GM21423 (cell line): ENCODE data around the gene GATA5.
"Not testable (repeated sequence)": the region's sequence is repeated elsewhere in the genome, so short reads cannot be mapped to it uniquely, and the experiment has no call there.

Experiments
- ATAC-seq: cut with Tn5 transposase; IDR thresholded peaks from one replicate; pipeline ENCODE4 v1.9.1; 2021; ENCODE audit warnings: mild to moderate bottlenecking, moderate library complexity; ENCODE audit not compliant: unreplicated experiment

GATA5 gene

GRCh38 chr20:62505337-62506045 lies 29.7 kb upstream of the GATA5 start:
- ATAC-seq, result no peak

DNA sequence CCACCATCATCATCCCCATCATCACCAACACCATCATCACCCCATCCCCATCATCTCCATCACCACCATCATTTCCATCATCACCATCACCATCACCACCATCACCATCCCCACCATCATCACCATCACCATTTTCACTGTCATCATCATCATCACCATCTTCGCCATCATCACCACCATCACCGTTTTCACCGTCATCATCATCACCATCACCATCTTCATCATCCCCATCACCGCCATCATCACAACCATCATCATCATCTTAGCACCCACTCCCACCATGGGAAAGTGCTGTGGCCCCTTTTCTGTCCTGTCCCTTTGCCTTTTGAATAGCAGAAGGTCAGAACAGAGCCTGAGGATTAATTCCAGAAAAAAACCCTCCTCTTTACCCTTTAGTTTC lies 28.5 kb upstream of the GATA5 start:
- ATAC-seq, result no peak

DNA sequence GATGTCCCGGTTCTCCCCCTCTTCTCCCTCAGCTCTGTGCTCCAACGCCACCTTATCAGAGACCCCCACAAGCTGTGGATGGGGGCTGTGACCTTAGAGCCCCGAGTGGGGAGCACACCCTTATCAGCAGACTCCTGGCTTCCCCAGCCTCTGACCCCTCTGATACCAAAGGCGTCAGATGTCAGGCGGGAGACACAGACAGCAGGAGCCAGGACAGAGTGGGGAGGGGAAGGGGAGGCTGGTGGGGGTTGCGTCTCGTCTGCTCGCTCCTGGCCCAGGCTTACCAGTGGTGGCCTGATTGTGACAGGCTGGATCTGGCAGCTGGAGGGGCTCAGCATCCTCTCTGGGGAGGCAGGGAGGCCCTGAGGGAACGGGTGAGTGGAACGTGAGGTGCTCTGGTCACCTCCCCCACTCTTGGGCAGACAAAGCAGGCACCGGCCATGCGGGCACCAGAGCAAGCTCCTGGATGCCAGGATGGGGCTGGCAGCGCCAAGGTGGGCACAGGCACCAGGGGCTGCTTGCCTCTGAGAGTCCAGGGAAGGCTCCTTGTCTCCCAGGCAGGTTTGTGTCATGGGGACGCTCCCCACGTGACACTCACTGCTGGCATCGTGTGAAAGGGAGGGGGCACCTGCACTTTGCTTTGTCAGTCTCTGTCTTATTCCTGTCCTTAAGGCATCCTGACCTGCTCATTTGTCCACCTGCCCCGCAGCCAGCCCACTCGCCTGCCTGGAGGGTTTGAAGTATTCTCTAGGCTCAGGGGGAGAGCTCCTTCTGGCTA lies 27.8 kb upstream of the GATA5 start:
- ATAC-seq, result no peak

GRCh38 chr20:62502496-62503095 lies 26.8 kb upstream of the GATA5 start:
- ATAC-seq, result no peak

- ATAC-seq, result peak; percentile 76
Measured at GRCh38 chr20:62501801-62502495, 26.2 kb upstream of the GATA5 start.

DNA sequence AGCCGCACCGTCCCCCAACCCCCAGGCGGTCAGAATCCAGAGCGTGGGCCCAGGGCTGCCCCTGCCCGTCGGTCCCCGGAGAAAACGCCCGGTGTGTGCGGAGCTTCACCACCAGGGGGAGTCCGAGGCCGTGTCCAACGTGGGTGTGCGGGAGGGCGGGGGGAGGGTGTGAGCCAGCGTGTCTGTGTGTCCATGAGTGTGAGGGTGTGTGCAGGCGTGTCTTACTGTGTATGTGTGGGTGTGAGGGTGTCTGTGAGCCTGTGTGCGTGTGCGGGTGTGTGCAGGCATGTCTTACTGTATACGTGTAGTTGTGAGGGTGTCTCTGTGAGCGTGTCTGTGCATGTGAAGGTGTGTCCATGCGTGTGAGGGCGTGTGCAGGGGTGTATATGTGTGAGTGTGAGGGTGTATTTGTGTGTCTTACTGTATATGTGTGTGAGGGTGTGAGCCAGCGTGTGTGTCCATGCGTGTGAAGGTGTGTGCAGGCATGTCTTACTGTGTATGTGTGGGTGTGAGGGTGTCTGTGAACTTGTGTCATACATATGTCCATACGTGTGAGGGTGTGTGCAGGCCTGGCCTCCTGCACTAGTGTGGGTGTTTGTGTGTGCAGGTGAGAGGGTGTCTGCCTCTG lies 24.6 kb upstream of the GATA5 start:
- no peak for ATAC-seq

DNA sequence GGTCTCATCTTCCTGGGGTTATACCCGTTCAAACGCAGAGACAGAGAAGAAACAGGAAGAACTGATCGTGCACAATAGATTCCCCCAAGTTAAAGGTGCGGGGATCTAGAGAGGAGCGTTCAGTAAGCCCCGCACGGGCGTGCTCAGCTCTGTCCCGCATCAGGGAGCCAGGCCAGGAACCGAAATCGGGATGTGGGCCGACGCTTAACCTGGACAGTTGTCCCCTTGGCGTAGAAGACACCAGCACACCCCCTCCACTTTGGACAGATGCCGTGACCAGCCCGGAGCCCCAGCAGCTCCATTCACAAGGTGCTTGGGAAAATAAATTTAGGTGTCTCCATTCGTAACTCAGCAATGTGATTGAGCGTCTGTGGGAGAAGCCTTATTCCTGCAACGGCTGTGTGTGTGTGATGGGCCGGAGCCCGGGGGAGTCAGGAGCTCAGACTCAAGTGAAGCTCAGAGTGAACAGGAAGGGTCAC lies 24.0 kb upstream of the GATA5 start:
- ATAC-seq, result no peak

- ATAC-seq, result no peak
Measured at GRCh38 chr20:62498874-62499273, 23.1 kb upstream of the GATA5 start.

- no peak for ATAC-seq
Measured at GRCh38 chr20:62496568-62497218, 20.9 kb upstream of the GATA5 start.

DNA sequence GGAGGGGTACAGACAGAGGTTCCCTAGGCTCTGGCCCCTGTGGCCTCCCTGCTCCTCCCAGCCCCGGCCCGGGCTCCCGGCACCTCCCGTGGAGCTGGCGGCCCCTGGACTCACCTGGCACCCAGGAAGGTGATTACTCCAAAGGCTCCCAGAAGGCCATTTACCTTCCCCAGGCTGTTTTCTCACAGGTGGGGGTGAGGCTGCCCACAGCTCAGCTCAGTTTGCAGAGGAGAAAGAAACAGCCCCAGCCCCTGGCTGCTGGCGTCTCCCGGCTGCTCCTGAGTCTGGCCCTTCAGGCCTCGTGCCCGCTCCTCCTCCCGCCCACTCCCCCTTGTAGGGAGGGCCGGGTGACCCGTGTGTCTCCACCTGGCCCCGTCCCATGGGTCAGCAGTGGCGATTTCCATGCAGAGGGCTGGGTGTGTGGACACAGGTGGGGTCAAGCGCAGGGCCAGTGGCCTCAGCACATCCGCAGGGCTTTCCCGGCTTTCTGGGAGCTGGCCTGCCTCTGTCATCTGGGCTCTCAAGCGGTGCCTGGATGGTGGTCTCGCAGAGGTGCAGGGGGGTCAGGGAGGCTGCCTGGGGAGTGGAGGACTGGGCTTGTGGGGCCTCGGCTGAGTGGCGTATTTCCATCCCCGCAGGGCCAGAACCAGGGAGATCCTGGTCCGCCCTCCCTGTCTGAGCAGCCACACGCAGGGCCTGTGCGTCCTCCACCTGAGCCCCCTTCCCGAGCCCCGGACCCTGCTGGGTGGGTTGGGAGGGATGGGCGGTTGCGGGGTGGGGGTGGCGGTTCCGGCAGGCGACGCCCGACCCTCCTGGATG lies 20.2 kb upstream of the GATA5 start:
- ATAC-seq, result no peak

DNA sequence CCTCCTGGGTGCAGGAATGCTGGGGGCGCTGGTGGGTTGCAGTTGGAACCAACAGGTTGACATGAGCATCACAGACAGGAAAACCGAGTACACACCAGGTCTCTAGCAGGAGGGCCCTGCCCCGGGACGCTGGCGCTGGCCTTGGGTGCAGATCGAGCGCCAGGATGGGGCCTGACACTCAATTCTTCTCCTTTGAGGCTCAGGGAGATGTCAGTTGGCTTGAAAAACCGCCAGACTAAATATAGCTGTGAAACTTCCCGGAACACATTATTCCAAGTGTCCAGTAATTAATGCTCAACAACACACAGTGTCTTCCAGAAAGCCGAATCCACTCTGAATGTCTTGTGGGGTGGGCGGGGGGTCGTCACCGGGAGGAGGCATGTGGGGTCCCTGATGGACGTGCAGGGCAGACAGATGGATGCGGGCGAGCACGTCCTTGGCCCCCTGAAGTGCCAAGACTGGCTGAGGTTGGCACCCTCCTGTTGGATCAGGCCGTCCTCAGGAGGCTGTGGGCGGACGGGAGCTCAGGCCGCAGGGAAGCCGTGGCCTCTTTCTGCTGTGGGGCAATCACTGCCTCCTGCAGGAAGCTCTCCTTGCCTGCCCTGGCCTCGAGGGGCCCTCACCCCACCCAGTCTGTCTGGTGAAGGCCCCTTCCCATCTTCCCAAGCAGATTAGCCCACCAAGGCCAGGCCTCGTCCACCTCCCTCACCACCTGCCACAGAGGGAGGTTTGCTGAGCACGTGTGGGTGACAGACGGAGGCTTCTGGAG lies 19.4 kb upstream of the GATA5 start:
- no peak for ATAC-seq

- no peak for ATAC-seq
Measured at GRCh38 chr20:62494537-62494936, 18.7 kb upstream of the GATA5 start.

- no peak for ATAC-seq
Measured at GRCh38 chr20:62493886-62494285, 18.1 kb upstream of the GATA5 start.

DNA sequence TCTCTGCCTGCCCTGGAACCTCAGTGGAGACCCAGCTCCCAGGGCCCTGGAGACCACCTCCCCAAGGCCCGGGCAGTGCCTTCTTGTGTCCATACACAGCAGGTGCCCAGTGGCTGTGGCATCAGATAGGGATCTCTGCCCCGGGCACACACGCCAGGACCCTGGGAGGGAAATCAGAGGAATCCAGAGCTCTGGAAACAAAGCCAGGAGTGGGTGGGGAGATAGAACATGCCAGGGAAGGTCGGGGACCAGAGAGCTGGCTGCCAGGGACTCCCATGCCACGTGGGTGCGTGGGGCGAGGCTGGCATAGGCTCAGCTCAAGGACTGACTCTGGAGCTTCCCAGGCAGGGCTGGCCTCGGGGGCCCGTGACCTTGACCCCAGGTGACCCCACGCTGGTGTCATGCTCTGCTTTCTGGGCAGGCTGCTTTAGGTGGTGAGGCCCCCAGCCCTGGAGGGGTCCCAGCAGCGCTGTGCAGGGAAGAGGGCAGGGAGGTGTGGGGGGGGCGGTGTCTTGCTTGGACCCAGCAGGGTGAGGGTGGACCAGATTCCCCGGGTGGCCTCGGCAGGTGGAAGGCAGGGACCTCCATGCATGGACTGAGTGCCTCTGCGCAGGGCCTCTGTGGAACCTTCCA lies 17.6 kb upstream of the GATA5 start:
- ATAC-seq, result no peak

- ATAC-seq, result no peak
Measured at GRCh38 chr20:62492711-62493110, 16.9 kb upstream of the GATA5 start.

DNA sequence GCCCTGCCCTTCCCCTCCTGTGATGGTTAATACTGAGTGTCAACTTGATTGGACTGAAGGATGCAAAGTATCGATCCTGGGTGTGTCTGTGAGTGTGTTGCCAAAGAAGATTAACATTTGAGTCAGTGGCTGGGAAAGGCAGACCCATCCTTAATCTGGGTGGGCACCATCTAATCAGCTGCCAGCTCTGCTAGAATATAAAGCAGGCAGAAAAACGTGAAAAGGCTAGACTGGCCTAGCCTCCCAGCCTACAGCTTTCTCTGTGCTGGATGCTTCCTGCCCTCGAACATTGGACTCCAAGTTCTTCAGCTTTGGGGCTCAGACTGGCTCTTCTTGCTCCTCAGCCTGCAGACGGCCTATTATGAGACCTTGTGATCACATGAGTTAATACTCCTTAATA lies 15.0 kb upstream of the GATA5 start:
- not testable (repeated sequence) for ATAC-seq

DNA sequence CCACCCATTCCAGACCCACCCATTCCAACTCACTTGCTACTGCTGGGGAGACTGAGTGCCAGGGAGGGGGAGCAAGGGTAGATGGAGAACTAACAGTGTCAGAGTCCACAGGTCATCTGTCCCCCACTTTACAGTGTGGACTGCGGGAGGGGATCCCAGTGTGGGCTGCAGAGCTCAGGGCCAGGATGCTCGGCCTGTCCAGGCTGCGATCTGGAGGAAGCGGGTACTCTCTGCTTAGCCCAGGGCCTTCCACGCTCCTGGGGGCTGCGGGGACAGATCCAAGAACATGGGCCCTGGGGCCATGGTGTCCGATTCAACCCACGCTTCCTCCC lies 14.1 kb upstream of the GATA5 start:
- ATAC-seq, result no peak

GRCh38 chr20:62489186-62489931 lies 13.6 kb upstream of the GATA5 start:
- ATAC-seq, result no peak
